Putamen (tissue), 1 donor: Measurements from ENCODE around the gene TSSC4.

ENCODE experiments used
- DNase-seq: peaks from one replicate; pipeline ENCODE4 v3.0.0-alpha.2; 2016; ENCODE audit warnings: low spot score

The TSSC4 gene

GRCh38 chr11:2448661-2449547 lies 48.4 kb downstream of the TSSC4 start:
- no peak for DNase-seq

GRCh38 chr11:2449548-2450320 lies 49.2 kb downstream of the TSSC4 start:
- DNase-seq: no peak

- no peak for DNase-seq
Observed at GRCh38 chr11:2450321-2451041, 49.9 kb downstream of the TSSC4 start.

GRCh38 chr11:2451336-2451735 lies 50.8 kb downstream of the TSSC4 start:
- DNase-seq: no peak

- DNase-seq: no peak
Observed at GRCh38 chr11:2451916-2452315, 51.4 kb downstream of the TSSC4 start.

- DNase-seq: no peak
Observed at GRCh38 chr11:2452321-2453012, 51.9 kb downstream of the TSSC4 start.

GRCh38 chr11:2453436-2453835 lies 52.9 kb downstream of the TSSC4 start:
- no peak for DNase-seq
